GM18870 (cell line): ENCODE results near the gene SH2D3A.

Experiments
- ATAC-seq: cut with Tn5 transposase; IDR thresholded peaks from one replicate; pipeline ENCODE4 v1.9.1; 2021; ENCODE audit warnings: moderate library complexity; ENCODE audit not compliant: unreplicated experiment

Gene SH2D3A

DNA sequence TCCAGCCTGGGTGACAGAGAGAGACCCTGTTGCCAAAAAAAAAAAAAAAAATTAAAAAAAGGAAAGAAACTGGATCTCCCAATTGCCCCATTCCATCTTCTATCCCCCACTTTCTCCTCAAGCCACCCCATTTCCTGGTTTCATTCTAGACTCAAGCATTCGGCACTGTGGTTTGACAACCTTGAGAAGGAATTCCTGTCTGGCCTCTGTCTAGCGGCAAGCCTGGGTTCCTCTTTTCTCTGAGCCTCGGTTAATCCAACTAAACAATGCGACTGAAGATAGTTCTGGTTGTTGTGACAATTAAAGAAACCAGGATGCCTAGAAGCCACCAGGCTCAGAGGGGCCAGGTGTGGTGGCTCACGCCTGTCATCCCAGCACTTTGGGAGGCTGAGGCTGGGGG lies 43.5 kb downstream of the SH2D3A start:
- ATAC-seq = no peak

DNA sequence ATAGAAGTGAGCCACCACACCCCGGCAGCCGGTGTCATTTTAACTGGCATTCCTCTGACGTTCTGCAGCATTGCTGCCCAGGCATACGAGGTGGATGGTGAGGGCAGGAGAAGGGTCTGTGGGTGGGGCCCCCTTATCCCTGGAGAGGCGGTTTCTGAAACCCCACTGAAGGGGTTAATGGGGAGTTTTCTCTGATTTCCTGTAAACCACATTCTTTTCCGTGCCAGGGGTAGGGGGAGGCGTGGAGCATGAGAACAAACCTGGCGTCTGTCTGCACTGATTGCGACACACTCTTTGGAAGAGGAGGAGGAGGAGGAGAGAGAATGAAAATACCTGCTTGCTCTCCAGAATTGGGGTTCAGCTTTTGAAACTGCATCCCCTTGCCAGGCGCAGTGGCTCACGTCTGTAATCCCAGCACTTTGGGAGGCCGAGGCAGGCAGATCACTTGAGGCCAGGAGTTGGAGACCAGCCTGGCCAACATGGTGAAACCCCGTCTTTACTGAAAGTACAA lies 44.1 kb downstream of the SH2D3A start:
- no peak for ATAC-seq

DNA sequence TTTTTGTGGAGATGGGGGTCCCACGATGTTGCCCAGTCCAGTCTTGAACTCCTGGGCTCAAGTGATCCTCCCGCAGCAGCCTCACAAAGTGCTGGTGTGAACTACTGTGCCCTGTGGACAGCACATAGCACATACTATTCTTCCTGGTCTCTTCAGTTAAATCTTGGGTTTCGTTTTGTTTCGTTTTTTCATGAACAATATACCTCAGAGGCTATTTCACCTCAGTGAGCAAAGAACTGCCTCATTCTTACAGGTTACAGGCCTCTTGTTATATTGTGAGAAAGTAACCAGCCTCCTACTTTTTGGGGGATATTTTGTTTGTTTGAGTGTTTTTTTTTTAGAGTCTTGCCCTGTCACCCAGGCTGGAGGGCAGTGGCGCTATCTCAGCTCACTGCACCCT lies 45.5 kb downstream of the SH2D3A start:
- ATAC-seq = no peak

DNA sequence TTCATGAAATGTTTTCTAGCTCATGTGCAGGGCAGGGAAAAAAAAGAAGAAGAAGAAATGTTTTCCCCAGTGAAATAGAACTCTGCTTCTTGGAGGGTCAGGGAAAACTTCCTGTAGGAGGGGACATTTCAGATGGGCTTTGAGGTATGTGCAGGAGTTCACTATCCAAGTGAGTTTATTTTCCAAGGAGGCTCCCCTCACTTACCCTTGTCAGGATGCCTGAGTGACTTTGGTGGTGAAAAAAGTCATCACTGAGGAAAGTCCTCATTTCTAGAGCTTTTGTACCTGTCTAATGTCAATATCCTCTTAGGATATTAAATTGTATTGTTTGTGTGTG lies 46.1 kb downstream of the SH2D3A start:
- no peak for ATAC-seq

DNA sequence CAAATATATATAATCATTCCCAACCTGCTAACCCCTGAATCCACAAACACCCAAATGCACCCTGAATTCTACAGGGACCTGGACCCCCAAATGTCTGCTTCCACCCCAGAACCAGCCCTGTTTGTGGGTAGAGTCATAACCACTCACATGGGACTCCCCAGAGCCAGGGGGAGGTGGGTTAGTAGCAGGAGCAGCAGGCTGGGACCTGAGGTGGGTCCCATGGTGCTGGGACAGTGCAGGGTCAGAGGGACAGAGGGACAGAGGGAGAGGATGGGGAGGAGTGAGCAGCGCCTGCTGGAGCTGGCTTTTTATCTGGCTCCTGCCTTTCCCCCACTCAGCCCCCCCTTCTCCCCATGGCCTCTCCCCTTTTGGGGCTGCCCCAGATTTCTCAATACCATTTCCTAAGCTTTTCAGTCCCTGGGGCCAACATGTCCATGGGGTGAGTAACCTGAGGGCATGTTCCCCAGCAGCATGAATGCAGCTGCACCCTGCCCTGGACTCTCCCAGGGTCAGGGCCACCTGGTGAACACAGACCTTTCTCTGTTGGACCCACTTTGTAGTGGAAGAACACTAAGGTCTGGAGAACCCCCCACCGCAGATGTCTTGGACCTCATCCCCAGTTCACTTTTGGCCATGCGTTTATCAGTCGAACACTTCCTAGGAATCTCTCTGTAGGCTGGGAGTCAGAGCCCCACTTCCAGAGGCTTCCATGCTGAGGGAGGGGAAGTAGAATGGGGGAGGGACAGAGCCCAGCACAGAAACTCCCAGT lies 46.7 kb downstream of the SH2D3A start, which contains the start of gene C3:
Gene C3, minus strand, starts transcription at position 282 of the 769 bp plus-strand sequence. Its CDS starts 61 bp downstream, at position 221.
- ATAC-seq = no peak

DNA sequence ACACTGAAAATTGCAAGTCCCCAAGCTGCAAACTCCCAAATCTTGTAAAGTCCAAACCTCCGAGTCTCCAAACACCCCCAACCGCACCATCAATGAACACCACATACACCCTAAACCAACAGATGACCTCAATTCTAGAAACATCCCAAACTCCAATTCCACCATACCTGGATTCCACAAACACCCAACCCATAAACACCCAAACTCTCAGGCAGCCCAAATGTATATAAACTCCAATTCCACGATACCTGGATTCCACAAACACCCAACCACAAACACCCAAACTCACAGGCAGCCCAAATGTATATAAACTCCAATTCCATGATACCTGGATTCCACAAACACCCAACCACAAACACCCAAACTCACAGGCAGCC lies 47.3 kb downstream of the SH2D3A start:
- ATAC-seq = no peak

DNA sequence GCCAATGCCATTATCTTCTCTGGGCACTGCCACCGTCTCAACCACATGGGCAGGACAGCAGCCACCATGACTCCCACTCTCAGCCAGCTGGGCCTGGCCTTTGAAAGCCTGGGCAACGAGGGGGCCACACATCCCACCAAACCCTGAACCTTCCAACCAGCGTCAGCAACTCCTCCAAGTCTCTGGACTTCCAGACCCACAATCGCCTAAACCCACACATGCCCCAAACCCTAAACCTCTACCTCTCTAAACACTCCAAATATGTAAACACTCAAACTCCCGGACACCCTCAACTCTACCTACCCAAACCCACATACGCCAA lies 47.7 kb downstream of the SH2D3A start:
- no peak for ATAC-seq

DNA sequence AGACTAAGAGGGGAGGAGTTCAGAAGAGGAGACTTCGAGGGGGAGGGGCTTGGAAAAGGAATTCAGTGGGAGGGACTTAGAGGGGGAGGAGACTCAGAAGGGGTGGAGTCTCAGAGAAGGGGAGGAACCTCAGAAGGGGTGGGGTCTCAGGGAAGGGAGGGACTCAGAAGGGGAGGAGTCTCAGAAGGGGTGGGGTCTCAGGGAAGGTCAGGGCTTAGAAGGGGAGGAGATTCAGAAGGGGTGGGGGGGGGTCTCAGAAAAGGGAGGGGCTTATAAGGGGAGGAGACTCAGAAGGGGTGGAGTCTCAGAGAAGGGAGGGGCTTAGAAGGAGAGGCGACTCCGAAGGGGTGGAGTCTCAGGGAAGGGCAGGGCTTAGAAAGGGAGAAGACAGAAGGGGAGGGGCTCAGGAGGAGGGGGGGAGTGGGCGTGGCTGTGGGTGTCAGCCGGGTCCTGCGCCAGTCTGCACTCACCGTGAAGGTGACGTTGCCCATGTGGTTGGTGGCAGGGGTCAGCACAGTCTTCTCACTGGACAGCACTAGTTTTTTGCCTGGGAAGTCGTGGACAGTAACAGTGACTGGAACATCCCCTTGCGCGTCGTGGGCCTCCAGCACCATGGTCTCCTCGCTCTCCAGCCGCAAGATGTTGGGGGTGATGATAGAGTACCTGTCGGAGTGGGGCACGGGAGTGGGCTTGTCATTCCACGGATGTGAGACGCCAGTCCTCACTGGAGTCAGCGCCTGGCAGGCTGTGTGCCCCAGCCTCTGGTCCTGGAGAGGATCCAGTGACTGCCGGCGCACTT lies 48.3 kb downstream of the SH2D3A start:
- no peak for ATAC-seq

DNA sequence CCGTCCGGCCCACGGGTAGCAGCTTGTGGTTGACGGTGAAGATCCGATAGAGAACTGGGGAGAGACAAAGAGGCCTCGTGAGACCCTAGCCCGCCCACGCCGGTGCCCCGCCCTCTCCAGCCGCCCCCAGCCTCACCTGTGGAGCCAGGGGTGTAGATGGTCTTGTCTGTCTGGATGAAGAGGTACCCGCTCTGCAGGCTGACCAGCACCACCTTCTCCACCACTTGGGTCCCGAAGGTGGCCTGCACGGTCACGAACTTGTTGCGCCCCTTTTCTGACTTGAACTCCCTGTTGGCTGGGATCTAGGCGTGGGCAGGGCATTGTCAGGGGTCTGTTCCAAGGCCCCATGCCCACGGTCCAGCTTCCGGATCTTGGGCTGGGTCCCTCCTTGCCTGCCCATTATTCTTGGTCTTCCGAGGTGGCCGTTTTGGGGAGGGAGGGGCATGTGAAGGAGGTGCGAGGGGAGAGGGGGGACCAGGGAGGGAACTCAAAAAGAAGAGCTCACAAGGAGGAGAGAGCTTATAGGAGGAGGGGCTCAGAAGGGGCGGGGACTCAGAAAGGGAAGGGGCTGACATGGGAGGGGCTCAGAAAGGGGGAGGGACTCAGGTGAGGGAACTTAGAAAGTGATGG lies 49.0 kb downstream of the SH2D3A start:
- ATAC-seq = no peak

DNA sequence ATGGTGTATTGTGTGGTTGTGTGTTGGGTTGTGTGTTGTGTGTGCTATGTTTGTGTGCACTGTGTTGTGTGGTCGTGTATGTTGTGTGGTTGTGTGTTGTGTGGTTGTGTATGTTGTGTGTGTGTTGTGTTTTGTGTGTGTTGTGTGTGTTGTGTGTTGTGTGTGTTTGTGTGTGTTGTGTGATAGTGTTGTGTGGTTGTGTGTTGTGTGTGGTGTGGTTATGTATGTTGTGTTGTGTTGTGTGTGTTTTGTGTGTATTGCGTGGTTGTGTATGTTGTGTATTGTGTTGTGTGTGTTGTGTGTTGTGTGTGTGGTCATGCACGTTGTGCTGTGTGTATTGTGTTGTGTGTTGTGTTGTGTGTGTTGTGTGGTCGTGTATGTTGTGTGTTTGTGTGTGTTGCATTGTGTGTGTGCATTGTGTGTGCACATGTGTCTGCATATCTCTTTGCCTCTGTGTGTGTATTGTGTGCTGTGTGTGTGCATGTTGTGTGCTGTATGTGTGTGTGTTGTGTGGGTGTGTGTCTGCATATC lies 49.7 kb downstream of the SH2D3A start:
- ATAC-seq = no peak

DNA sequence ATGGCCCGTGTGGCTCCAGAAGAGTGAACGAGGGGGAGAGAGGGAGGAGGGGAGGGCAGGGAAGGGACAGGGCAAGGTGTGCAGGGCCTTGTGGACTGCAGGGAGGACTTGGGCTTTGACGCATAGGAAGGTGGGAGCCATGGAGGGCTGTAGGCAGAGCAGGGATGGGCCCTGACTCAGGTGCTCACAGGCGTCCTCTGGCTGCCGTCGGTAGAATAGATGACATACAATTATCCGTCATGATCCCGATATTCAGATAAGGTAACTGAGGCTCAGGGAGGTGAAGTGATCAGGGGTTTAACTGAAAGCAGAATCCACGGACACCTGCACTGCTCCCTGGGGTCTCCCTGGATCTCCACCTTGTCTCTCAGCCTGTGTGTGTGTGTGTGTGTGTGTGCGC lies 50.2 kb downstream of the SH2D3A start:
- no peak for ATAC-seq

DNA sequence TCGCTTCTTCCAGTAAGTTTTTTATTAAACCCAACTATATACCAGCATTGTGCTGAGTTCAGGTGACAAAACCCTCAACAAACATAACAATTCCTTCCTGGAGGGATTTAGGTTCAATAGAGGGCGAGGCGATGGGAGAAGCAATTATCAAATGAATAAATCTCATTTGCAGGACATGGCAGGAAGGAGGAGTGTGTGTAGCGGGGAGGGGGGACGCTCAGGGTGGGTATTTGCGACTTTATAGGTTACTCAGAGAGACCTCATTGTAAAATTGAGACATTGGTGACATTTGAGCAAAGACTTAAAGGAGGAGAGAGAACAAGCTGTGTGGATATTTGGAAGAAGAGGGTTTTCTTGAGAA lies 50.6 kb downstream of the SH2D3A start:
- no peak for ATAC-seq

DNA sequence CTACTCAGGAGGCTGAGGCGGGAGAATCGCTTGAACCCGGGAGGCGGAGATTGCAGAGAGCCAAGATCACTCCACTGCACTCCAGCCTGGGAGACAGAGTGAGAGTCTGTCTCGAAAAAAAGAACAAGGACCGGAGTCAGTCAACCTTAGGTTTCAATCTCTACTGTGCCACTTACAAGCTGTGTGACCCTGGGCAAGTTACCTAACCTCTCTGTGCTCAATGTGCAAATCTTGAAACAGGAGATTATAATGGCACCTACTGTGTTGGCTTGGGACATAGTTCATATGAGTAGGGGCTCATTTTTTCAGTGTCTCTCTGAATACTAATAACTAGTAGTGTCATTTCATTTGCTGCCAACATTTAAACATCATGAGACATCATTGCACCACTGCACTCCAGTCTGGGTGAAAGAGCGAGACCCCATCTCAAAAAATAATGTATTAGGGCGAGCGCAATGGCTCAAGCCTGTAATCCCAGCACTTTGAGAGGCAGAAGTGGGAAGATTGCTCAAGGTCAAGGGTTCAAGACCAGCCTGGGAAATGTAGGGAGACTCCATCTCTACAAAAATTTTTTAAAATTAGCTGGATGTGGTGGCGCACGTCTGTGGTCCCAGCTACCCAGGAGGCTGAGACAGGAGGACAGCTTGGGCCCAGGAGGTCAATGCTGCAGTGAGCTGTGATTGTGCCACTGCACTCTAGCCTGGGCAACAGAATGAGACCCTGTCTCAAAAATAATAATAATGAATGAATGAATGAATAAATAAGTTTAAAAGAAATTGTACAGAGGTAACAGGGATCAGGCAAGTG lies 52.3 kb downstream of the SH2D3A start:
- no peak for ATAC-seq

DNA sequence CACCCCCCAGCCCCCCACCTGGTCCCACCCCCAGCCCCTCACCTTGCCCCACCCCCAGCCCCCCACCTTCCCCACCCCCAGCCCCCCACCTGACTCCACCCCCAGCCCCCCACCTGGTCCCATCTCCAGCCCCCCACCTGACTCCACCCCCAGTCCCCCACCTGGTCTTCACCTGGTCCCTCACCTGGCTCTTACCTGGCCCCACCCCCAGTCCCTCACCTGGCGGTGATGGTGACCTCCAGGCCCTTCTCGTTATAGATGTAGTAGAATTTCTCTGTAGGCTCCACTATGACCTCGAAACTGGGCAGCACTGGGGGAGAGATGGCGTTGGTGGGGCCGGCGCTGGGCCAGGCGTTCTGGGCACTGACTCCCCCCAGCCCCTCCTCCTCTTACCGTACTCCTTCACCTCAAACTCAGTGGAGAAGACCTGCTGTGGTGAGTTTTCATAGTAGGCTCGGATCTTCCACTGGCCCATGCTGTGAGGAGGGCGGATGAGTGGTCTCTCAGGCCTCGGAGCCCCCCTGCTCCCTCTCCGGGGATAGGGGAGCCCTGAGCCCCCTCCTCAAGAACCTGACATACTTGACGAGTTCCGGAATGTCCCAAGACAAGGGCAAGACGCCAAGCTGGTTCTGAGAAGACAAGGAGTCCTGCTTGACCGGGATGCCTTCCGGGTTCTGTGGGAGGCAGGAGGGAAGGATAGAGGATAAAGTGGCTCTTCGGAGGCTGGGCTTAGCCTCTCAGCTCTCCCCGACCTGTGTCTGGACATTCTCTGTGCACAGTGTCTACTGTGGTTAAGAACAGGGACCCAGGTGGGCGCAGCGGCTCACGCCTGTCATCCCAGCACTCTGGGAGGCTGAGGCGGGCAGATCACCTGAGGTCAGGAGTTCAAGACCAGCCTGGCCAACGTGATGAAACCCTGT lies 53.2 kb downstream of the SH2D3A start:
- no peak for ATAC-seq

DNA sequence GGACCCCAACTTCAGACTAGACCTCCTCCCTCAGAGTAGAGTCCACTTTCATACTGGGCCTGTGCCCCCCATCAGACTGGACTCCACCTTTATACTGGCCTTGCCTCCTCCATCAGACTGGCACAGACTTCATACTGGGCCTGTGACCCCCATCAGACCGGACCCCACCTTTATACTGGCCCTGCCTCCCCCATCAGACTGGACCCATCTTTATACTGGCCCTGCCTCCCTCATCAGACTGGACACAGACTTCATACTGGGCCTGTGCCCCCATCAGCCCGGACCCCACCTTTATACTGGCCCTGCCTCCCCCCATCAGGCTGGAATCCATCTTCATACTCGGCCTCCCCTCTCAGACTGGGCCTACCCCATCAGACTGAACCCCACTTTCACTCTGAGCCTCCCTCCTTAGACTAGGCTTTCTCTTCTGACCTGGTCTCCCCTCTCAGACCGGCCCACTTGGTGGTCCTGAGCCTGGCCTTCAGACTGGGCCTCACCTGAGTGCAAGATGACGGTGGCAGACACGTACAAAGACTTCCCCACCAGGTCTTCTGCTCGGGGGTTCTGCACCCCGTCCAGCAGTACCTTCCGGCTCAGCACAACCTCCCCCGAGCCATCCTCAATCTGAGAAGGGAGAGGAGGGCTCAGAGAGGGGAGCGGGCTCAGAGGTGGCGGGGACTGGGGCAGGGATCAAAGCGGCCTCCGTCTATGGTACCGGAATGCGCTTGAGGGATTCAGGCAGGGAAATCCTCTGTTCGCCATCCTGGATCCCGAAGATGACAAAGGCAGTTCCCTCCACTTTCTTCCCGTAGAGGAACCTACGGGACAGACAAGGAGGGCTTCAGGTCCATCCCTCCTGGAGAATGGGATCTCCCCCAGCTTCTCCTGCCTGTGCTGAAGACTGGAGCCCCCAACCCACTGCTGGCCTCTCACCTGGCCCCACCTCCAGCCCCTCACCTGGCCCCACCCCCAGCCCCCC lies 54.3 kb downstream of the SH2D3A start:
- no peak for ATAC-seq

DNA sequence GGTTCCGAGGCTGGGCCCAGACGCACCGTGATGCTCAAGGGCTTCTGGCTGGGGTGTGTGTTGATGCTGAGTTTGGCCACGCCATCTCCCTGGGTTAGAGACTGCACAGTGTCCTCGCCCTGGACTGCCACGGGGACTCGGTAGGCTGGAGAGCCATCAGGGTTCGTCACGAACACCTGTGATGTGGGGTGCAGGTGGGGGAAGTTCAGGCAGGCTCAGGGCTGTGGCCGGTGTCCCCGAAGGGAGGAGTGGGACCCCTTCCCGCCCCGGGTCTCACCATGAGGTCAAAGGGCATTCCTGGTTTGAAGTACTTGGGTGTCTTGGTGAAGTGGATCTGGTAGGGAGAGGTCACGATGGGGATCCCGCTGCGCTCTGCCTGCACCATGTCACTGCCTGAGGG lies 55.0 kb downstream of the SH2D3A start:
- ATAC-seq = no peak

DNA sequence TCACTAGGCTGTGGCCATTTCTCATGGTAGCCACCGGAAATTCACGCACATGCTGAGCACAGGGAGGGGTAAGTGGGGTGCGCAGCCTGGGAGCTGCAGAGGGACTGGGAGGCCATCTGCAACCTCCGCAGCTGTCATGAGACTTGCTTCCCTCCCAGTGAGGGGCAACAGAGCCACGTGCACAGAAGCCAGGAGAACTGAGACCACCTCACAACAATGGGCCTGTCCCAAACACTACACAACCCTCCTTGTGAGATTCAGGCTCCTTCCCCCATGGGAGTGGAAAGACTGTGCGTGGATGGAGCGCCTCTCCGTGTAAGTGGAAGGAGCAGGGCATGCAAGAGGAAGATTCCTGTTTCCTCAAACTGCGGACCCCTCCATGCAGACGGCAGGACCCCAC lies 55.6 kb downstream of the SH2D3A start:
- no peak for ATAC-seq

DNA sequence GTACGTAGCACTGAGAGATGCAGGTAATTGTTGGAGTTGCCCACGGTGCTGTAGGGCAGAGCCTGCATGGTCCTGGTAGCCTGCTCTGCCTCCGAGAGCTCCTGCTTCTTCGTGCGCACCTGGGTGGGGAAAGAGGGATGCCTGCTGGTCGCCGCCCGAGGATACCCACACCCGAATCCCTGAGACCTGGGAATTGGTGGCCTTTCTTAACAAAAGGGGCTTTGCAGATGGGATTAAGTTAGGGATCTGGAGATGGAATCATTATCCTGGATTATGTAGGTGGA lies 56.2 kb downstream of the SH2D3A start:
- no peak for ATAC-seq
